GM12891 (cell line): Measurements from ENCODE around the gene KCNN4.

Experiments used
- DNase-seq: peaks from one replicate; pipeline ENCODE4 v3.0.0; 2011; ENCODE audit warnings: low spot score; ENCODE audit not compliant: insufficient read length
- FAIRE-seq: peaks from 2 replicates; lab custom pipeline; 2011; peaks lifted over from hg19 to GRCh38; lab: Jason Lieb, UNC
- PAX5 ChIP-seq: IDR thresholded peaks from 2 replicates; pipeline ENCODE4 v1.6.1; 2011; ENCODE audit warnings: low read length, moderate library complexity, mild to moderate bottlenecking; ENCODE audit not compliant: insufficient read depth, severe bottlenecking
- POLR2A ChIP-seq: IDR thresholded peaks from 2 replicates; pipeline ENCODE4 v1.6.1; 2011; ENCODE audit warnings: low read depth, low read length, control low read depth
- POLR2AphosphoS5 ChIP-seq: IDR thresholded peaks from 2 replicates; pipeline ENCODE4 v1.6.1; 2011; ENCODE audit warnings: low read depth, low read length, control low read depth
- POU2F2 ChIP-seq: IDR thresholded peaks from 2 replicates; pipeline ENCODE4 v1.6.1; 2011; ENCODE audit warnings: low read depth, mild to moderate bottlenecking, control low read depth, low read length, moderate library complexity
- SPI1 ChIP-seq: IDR thresholded peaks from 2 replicates; pipeline ENCODE4 v1.6.1; 2011; ENCODE audit warnings: low read depth, low read length, control low read depth
- TAF1 ChIP-seq: IDR thresholded peaks from 2 replicates; pipeline ENCODE4 v1.6.1; 2011; ENCODE audit warnings: low read depth, low read length, control low read depth

The KCNN4 gene

GRCh38 chr19:43721469-43722048 is 59.2 kb downstream of the KCNN4 start:
- DNase-seq (no peak), FAIRE-seq (no peak)
- TF ChIP-seq POLR2A (no peak), TAF1 (no peak), POLR2AphosphoS5 (no peak), SPI1 (no peak), POU2F2 (no peak), PAX5 (no peak)

- no peak for TF ChIP-seq POU2F2
- no peak for TF ChIP-seq POLR2AphosphoS5
- no peak for TF ChIP-seq SPI1
- TF ChIP-seq POLR2A, result no peak
- TF ChIP-seq PAX5, result no peak
- TF ChIP-seq TAF1, result no peak
- FAIRE-seq, result no peak
- DNase-seq, result no peak
These were observed 59.8 kb downstream of the KCNN4 start for GRCh38 chr19:43720936-43721335.

GRCh38 chr19:43719918-43720317 is 60.9 kb downstream of the KCNN4 start:
- TF ChIP-seq SPI1, result no peak
- TF ChIP-seq PAX5, result no peak
- no peak for TF ChIP-seq TAF1
- TF ChIP-seq POLR2AphosphoS5, result no peak
- TF ChIP-seq POLR2A, result no peak
- TF ChIP-seq POU2F2, result no peak
- DNase-seq (no peak), FAIRE-seq (no peak)

GRCh38 chr19:43719378-43719868 is 61.4 kb downstream of the KCNN4 start:
- FAIRE-seq, result no peak
- TF ChIP-seq POLR2AphosphoS5 (no peak), PAX5 (no peak), POU2F2 (no peak), TAF1 (no peak), POLR2A (no peak), SPI1 (no peak)
- no peak for DNase-seq

GRCh38 chr19:43718627-43719377 is 62.0 kb downstream of the KCNN4 start:
- DNase-seq, result no peak

More at GRCh38 chr19:43718627-43719377, 62.0 kb downstream of the KCNN4 start:
- FAIRE-seq, result no peak
- no peak for TF ChIP-seq PAX5
- no peak for TF ChIP-seq POLR2A
- TF ChIP-seq POU2F2, result no peak
- TF ChIP-seq POLR2AphosphoS5, result no peak
- TF ChIP-seq TAF1, result no peak
- no peak for TF ChIP-seq SPI1
